Iris pigment epithelial cell (primary cell): ENCODE measurements around the gene IRF2BP2.
A peak's percentile ranks its signal among the peaks of the same experiment; 100 is the strongest.

ENCODE experiments used
- DNase-seq: peaks from one replicate; pipeline ENCODE4 v3.0.0-alpha.2; 2011; ENCODE audit warnings: low read depth

The IRF2BP2 gene

GRCh38 chr1:234583755-234584419 lies 26.1 kb downstream of the IRF2BP2 start:
- no peak for DNase-seq

- DNase-seq: no peak
These were observed 27.2 kb downstream of the IRF2BP2 start for GRCh38 chr1:234582681-234583301.

DNA sequence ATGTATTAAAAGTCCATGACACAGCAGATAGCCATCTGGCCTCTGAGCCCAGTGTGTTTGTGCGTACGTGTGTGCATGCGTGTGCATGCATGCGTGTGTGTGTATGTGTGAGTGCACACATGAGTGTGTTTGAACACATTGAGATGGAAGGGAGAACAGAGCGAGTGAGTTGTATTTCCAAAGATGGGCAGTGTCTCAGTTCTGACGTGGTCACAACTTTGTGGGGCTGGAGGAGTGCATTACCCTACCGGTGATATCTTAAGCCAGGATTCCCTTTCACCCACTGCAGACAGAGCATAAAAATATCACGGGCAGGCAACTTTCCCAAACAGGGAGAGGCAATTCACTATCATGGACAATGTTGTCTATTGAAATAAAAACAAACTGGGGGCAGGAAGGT lies 27.8 kb downstream of the IRF2BP2 start:
- DNase-seq: no peak

GRCh38 chr1:234581063-234581714 lies 28.8 kb downstream of the IRF2BP2 start:
- no peak for DNase-seq

DNA sequence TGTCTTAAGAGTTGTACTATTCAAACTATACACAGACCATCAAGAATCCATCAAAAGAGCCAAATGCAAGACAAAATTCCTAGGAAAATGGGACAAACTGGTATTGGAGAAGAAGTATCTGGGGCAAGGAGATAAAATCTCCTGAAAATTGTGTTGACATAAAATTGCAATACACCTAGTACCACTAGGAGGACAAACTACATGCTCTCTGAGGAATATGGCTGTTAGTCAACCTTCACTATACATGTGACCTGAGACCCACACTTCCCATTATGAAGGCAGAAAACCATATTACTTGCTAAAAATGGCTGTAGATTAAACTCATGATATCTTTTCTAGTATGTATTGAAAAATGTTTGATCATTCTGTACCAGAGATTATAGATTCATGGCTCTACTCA lies 30.0 kb downstream of the IRF2BP2 start:
- no peak for DNase-seq

DNA sequence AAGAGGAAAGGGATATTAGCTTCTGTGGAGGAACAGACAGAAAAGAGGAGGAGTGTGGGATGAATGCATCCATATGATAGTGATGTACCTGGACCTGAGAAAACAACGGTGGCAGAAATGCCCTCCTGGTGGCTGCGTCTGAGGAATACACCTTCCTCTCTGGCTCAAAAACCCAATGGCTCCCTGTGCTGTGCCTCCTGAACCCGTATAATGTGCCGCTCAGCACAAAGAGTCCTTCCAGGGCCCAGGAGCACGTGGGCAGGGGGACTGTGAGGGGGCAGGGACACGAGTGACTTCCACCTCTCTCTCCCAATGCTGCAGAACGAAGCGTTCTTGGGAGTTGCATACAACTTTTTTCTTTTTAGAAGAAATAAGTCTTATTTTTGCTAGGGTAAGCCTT lies 31.2 kb downstream of the IRF2BP2 start:
- no peak for DNase-seq

DNA sequence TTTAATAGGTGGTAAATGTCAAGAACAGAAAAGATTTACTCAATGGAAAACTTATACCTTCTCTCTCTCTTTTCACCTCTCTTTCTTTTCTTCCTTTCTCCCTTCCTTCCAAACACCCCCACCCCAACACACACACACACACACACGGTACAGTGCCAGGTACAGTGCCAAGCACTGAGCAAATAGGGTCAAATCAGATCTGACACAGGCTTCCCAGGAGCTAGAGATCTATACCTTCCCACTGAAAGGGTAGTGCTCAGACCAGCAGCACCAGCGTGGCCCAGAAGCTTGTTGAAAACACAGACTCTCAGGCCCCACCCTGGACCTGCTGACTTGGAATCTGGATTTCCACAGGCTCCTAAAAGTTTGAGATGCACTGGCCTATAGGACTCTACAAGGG lies 31.9 kb downstream of the IRF2BP2 start:
- DNase-seq: no peak

- peak; percentile 42 for DNase-seq
These were observed 36.2 kb downstream of the IRF2BP2 start for GRCh38 chr1:234573711-234574299.

GRCh38 chr1:234572966-234573365 lies 37.0 kb downstream of the IRF2BP2 start:
- no peak for DNase-seq

DNA sequence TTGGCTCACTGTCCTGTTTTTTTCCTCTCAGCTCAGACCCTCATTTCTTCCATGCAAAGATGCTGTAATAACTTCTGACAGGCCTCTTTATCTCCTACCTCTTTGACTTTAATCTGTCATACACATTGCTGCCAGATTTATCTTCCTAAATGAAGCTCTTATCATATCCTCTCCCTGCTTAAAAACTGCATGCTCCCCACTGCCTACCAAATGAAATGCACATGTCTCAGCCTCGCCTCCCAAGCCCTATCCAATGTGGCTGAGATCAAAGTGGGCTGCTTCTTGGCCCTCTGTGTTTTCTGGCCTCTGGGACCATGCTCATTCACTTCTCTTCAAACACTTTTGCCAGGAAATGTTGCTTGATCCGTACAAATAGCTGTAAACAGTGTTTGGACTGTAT lies 38.3 kb downstream of the IRF2BP2 start:
- no peak for DNase-seq

DNA sequence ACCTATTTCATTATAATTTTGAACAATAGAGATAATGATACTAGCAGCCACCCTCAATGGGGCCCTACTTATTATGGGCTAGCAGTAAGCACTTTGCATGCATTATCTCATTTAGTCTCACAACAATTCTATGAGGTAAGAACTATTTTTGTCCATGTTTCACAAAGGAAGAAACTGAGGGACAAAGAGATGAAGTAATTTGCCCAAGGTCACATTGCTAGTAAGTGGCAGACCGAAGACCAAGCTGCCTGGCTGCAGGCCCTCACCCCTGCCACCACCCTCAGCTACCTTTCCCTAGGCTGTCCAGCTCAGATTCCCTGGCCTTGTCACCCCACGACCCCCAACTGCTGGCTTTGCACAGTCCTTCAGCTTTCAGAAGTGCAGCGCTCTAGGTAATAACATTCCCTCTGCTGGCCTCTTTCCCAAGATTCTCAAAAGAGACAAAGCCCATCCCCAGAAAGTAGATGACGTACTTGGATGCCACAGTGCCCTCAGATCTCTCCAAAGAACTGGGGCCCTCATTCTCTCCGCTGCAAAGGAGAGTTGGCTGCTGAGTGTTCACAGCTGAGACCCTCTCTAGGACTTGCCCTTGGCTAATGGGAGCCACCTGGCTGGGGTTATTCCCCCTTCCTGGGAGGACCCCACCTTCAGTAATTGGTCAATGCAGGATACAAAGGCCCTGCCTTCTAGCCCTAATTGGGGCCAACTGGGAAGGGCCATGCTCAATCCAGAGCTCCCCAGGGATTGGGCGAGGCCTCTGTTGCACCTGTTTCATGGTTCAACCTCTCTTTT lies 39.5 kb downstream of the IRF2BP2 start:
- no peak for DNase-seq

GRCh38 chr1:234568345-234568744 lies 41.6 kb downstream of the IRF2BP2 start:
- no peak for DNase-seq

- DNase-seq: no peak
These were observed 44.8 kb downstream of the IRF2BP2 start for GRCh38 chr1:234565132-234565531.

DNA sequence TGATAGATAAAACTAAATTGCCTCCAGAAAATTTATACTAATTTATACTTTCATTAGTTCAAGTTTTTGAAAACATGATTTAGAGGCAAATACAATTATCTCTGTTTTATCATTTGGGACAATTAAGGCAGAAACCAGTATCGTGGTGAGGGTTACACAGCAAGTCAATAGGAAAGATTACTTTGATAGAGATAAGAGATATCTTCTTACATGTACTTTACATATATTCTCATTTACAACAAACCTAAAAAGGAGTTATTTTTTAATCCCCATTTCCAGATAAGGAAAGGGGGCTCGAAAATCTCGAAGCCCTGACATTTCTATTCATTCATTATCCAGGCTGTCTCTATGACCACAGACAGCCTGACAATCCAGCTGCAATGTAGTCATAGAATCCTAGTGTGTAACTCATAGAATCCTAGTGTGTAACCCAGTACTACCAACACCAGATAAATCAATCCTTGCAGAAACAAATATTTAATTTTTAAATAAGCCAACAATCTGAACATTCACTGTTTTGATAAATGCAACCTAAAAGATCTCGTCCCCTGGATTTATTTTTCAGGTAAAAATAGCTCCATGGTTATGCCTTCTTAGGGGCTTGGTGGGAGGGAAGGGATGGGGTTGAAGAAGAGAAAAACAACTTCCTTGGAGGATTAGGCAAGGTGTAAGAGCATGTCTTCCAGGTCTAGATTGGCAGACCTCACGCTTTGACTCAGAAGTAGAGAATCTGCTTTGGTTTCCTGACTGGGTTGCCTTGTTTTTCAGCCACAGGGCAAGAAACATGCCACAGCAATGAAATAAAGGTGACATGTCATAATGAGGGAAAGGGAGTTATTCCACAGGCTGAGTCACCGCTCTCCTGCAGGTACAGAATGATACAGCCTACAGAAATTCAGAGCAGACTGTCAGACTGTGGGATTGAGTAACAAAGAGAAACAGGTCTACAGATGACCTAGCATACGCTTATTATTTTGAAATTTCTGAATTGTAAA lies 45.6 kb downstream of the IRF2BP2 start:
- peak; percentile 95 for DNase-seq

DNA sequence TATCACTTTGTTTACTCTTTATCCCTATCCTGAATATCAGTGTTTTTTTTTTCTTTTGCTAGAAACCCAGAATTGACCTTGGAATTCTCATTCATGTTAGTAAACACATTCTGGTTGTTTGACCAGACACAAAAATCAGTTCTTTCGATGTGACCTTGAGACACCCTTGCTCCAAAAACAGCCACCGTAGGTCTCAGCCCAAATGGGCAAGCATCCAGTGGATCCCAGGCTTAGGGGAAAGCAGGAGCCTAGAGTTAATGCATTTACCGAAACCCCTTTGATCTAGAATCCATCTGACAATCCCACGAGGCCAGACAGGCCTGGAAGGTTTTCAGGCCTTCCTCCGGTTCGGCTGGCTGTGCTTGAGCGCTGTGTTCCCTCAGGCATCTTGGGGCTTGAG lies 47.6 kb downstream of the IRF2BP2 start:
- no peak for DNase-seq

- DNase-seq: no peak
These were observed 48.7 kb downstream of the IRF2BP2 start for GRCh38 chr1:234561319-234561718.

DNA sequence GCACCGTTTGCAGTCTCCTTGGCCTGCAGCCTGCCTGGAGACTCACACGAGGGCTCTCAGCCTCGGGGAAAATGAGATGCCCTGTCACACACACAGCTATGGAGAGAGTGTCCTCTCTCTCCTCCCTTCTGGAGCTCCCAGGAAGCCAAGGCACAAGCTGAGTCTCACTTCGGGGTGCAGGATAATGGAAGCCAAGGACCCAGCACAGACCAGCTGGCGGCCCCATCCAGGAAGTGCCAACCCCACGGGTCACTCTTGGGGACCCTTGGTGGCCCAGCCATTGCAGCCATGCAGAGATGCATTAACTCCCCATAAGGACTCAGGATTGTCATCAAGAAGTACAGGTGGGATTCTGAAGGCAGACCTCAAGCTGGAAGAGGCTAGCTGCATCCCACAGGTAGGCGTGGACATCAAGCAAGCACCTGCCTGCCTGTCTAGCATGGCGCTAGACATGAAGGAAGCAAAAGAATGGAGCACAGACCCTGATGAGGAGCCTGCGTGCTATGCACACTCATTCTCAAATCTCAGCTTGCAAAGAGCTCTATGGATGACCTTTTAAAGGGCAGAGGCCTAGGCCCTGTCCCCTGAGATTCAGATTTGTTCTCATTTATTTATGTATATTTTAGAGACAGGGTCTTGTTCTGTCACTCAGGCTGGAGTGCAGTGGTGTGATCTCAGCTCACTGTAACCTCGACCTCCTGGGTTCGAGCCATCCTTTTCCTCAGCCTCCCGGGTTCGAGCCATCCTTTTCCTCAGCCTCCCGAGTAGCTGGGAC lies 49.9 kb downstream of the IRF2BP2 start:
- no peak for DNase-seq

DNA sequence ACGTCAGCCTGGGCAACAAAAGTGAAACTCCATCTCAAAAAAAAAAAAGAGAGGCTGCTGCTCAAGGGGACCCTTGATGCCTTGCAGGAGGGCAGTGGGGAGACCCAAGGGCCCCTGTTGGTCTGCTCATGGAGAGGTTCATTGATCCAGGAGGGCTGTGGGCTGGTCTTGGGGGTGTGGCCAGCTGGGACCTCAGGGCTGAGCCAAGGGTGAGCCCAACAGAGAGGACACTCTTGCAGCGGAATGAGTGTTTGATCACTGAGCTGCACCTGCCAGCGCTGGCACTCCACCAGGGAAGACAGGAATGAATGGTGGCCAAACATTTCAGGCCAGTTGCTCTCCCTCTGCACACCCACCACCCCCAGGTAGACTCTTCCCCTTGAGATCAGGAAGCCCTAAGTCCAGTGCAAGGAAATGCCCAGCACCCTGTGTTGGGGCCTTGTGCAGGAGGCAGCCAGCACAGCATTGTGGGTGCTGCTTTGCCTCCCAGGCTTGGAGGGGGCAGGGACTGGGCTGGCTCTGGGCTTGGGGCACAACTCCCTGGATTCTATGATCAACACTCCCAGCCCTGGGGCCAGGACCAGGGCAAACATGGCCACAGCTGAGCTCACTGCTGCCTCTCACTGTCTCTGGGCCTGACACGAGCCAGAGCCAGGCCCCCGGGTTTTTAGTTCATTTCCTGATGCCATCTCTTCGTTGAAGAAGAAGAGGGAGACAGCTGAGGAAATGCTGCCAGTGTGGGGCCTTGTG lies 50.7 kb downstream of the IRF2BP2 start:
- no peak for DNase-seq

GRCh38 chr1:234558330-234558836 lies 51.6 kb downstream of the IRF2BP2 start:
- peak; percentile 21 for DNase-seq
